Measurements from ENCODE around the gene PPP2R2D.

Gene PPP2R2D

DNA sequence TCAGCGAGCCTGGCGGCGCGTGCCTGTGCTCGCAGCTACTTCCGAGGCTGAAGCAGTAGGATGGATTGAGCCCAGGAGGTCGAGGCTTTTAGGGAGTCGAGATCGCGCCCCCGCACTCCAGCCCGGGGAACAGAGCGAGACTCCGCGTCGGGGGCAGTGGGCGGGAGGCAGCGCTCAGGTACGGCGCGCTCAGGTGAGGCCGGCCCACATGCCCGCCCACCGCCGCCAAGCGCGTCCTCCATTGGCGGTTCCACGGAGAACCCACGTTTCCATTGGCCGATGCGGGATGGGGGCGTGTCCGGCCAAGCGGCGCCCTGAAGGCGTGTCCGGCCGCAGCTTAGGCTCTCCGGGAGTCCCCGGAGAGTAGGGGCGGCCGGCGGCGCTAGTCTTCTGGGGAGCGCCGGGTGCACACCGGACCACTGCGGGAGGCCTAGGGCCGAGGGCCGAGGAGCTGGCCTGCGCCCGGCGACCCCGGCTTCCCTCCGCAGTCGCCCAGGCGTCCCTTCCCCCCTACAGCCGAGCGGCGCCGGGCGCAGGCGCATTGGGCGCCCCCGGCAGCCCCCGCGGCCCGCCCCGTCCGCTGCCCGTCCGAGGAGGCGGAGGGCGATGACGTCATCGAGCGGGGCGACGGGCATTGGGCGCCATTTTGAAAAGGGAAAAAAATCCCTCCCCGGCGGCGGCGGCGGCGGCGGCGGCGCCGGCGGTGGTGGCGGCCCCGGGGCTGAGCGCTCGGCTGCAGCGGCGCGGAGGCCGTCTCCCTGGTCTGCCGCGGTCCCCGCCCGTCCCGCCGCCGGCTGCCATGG lies at the start of gene PPP2R2D:
Gene PPP2R2D, plus strand, starts transcription at position 659 of the 803 bp plus-strand sequence. Its CDS starts 141 bp downstream, at position 800.
- TF ChIP-seq, protein P1, sequence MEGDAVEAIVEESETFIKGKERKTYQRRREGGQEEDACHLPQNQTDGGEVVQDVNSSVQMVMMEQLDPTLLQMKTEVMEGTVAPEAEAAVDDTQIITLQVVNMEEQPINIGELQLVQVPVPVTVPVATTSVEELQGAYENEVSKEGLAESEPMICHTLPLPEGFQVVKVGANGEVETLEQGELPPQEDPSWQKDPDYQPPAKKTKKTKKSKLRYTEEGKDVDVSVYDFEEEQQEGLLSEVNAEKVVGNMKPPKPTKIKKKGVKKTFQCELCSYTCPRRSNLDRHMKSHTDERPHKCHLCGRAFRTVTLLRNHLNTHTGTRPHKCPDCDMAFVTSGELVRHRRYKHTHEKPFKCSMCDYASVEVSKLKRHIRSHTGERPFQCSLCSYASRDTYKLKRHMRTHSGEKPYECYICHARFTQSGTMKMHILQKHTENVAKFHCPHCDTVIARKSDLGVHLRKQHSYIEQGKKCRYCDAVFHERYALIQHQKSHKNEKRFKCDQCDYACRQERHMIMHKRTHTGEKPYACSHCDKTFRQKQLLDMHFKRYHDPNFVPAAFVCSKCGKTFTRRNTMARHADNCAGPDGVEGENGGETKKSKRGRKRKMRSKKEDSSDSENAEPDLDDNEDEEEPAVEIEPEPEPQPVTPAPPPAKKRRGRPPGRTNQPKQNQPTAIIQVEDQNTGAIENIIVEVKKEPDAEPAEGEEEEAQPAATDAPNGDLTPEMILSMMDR (IDR thresholded peaks at IDR 0.05) = no peak
- Histone ChIP-seq H3K27ac (peak within 1 kb of the TSS; percentile 83), H2AFZ (peak within 1 kb of the TSS; percentile 97), H3K9me3 (ENCODE audit: control insufficient read depth, low read length) (no peaks in the 10 kb centered on the region), H3K36me3 (ENCODE audit: control insufficient read depth, insufficient read depth, low read length) (no peaks in the 10 kb centered on the region), H3K4me2 (ENCODE audit: low read length) (peak within 1 kb of the TSS; percentile 86), H3K4me1 (peaks cover 23% of the 10 kb centered on the region), H3K27me3 (ENCODE audit: control insufficient read depth, insufficient read depth, low read length) (no peaks in the 10 kb centered on the region), H3K9ac (no peak within 1 kb of the TSS), H3K79me2 (peaks cover 27% of the 10 kb centered on the region), H3K4me3 (ENCODE audit: low read depth, low read length) (peak within 1 kb of the TSS; percentile 79)

DNA sequence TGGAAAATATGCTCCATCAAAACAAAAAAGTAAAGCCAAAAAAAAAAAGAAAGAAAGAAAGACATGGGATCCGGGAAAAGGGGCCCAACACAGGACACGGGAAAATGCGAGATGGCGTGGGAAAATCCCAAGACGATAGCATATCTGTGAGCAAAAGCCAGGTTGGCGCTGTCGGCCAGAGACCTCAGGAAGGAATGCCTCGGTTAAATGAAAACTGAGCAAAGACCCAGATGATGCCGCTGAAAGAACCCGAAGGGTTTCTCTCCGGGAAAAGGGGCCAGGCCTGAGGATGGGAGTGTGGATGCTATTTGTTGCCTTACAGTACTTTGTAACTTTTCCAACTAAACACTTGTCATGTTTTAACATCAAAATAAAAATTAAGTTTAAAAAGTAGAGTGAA lies 49.5 kb upstream of the PPP2R2D start:
- Histone ChIP-seq H3K27ac (no peak overlapping the region), H2AFZ (no peak overlapping the region), H3K9ac (no peak overlapping the region), H3K36me3 (ENCODE audit: control insufficient read depth, insufficient read depth, low read length) (no peaks in the 10 kb centered on the region), H3K27me3 (ENCODE audit: control insufficient read depth, insufficient read depth, low read length) (no peaks in the 10 kb centered on the region), H3K4me3 (ENCODE audit: low read depth, low read length) (no peak overlapping the region), H3K79me2 (no peaks in the 10 kb centered on the region), H3K4me1 (peaks cover 9% of the 10 kb centered on the region), H3K9me3 (ENCODE audit: control insufficient read depth, low read length) (no peaks in the 10 kb centered on the region), H3K4me2 (ENCODE audit: low read length) (no peak overlapping the region)
- TF ChIP-seq, protein P1 (IDR thresholded peaks at IDR 0.05) = no peak

DNA sequence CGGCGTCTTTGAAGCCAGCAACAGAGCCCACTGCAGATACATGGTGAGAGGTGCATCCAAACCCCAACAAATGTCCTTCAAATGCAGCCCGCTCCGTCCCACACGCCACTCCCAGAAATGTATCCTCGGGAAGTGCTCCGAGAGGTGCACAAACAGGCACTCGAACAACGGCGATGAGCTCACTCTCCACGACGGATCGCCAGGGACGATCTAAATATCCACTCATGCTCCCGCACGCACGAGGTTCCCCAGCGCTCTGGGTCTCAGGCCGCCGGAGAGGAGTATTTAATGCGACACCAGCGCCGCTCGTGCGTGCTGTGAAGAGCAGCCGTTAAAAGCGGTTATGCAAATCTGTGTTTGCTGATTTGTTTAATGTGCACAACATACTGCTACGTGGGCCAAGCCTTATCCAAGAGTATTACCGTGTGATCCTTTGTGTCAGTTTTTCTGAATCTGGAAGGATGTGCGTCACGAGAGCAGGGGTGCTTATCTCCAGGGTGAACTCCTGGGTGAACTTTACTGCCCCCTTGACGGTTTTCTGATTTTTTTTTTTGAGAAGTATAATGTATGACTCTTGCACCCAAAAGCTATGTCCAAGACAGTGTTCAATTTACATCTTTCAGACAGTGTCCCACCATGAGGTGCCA lies 48.5 kb upstream of the PPP2R2D start:
- H3K4me3 ChIP-seq (ENCODE audit: low read depth, low read length) = no peak overlapping the region
- TF ChIP-seq, protein P1 (IDR thresholded peaks at IDR 0.05) = no peak
- H3K36me3 ChIP-seq (ENCODE audit: control insufficient read depth, insufficient read depth, low read length) = no peaks in the 10 kb centered on the region
- H3K79me2 ChIP-seq = no peaks in the 10 kb centered on the region
- H3K27me3 ChIP-seq (ENCODE audit: control insufficient read depth, insufficient read depth, low read length) = no peaks in the 10 kb centered on the region
- peaks cover 9% of the 10 kb centered on the region for H3K4me1 ChIP-seq
- no peaks in the 10 kb centered on the region for H3K9me3 ChIP-seq (ENCODE audit: control insufficient read depth, low read length)
- no peak overlapping the region for H3K4me2 ChIP-seq (ENCODE audit: low read length)
- H3K27ac ChIP-seq = no peak overlapping the region
- H2AFZ ChIP-seq = no peak overlapping the region
- no peak overlapping the region for H3K9ac ChIP-seq

- H3K4me2 ChIP-seq (ENCODE audit: low read length) = no peak overlapping the region
- TF ChIP-seq, protein P1 (IDR thresholded peaks at IDR 0.05) = no peak
- H3K9me3 ChIP-seq (ENCODE audit: control insufficient read depth, low read length) = no peaks in the 10 kb centered on the region
- peaks cover 9% of the 10 kb centered on the region for H3K4me1 ChIP-seq
- H3K27me3 ChIP-seq (ENCODE audit: control insufficient read depth, insufficient read depth, low read length) = no peaks in the 10 kb centered on the region
- no peak overlapping the region for H2AFZ ChIP-seq
- no peak overlapping the region for H3K4me3 ChIP-seq (ENCODE audit: low read depth, low read length)
- H3K9ac ChIP-seq = no peak overlapping the region
- no peaks in the 10 kb centered on the region for H3K36me3 ChIP-seq (ENCODE audit: control insufficient read depth, insufficient read depth, low read length)
- no peaks in the 10 kb centered on the region for H3K79me2 ChIP-seq
- no peak overlapping the region for H3K27ac ChIP-seq
These were observed 47.8 kb upstream of the PPP2R2D start for GRCh38 chr10:131852823-131853609.

Data from parathyroid adenoma (tissue), 2 donors.